HG03469 (cell line): Measurements from ENCODE around the gene SP2.
A peak's percentile ranks its signal among the peaks of the same experiment; 100 is the strongest.

Source experiments
- ATAC-seq: cut with Tn5 transposase; IDR thresholded peaks from one replicate; pipeline ENCODE4 v1.9.1; 2021; ENCODE audit warnings: mild to moderate bottlenecking, moderate library complexity, moderate number of reproducible peaks; ENCODE audit not compliant: unreplicated experiment

The SP2 gene

GRCh38 chr17:47946929-47947397 is 50.9 kb downstream of the SP2 start:
- peak; percentile 45 for ATAC-seq

GRCh38 chr17:47948706-47949196 is 52.7 kb downstream of the SP2 start:
- ATAC-seq, result no peak

GRCh38 chr17:47949197-47949759 is 53.2 kb downstream of the SP2 start:
- no peak for ATAC-seq

DNA sequence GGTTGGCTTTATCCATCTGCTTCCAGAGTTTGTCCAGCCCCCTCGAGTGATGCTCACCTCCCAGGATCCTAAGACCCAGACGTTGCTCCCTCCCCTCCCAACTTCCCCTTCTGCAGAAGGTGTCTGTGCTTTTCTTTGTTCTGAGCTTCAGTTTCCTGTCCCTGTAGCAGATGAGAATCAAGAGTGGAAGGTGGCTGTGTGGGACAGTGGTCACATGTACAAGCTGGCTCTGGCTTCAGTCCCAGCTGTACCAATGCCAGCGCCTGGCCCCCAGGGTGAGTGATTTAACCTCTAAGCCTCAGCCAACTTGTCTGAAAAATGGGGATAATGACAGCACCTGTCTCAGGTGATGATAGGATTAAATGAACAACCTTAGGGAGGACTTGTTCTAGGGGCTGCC is 53.9 kb downstream of the SP2 start:
- no peak for ATAC-seq

- no peak for ATAC-seq
These were observed 54.4 kb downstream of the SP2 start for GRCh38 chr17:47950448-47950847.

DNA sequence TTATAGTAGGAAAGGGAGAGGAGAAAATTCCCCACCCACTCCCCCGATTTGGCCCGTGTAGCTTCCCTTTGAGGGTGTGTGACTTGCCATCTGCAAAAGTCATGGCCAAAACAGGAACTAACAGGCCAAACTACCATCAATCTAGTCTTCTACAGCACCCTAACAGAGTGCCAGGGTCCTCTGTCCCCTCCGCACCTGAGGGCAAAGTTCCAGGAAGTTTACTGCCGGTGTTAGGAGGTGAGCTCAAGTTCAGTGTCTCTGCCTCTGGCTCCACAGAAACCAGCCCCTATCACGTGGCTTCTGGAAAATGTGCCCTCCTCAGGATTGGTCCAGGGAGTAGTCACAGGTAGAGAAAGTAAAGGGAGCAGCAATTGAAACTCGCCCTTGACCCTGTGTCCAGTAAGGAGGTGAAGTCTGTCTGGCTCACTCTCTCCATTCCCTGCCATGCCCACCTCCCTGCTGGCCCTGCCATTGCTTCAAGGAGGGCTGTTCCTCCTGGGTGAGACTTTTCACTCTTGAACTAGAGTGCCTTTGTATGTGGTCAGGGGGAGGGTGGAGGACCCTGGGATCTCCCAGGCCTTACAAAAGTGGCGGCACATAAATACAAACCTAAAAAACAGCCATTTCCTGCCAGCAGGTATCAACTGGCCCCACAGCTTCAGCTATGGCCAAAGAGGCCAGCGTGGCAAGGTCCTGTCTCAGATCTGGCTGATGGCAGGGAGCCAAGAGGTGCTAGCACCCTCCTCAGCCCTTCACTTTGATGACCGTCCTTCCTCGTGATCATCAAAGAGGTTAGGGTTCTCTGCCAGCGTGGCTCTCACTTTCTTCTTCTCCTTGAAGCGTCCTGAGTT is 56.4 kb downstream of the SP2 start:
- ATAC-seq, result no peak

DNA sequence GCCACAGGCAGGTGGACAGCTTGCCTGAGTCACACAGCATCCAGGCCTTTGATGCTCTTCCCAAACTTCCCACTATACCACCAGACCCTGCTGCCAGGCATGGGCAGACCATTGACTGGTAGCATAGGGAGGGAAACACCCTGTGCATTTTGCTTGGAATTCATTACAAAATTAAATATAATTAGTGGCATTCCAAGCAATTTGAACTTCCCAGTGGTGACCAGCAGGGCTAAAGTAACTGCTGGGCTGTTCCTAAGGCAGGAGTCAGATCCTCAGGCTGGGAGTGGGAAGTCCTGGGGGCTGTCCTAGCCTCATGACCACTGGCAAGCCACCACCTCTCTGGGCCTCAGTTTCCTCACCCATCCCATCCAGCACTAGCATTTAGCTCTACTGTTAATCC is 57.9 kb downstream of the SP2 start:
- ATAC-seq, result no peak

- no peak for ATAC-seq
These were observed 59.7 kb downstream of the SP2 start for GRCh38 chr17:47955497-47956461.

- no peak for ATAC-seq
These were observed 61.0 kb downstream of the SP2 start for GRCh38 chr17:47956791-47957590.

DNA sequence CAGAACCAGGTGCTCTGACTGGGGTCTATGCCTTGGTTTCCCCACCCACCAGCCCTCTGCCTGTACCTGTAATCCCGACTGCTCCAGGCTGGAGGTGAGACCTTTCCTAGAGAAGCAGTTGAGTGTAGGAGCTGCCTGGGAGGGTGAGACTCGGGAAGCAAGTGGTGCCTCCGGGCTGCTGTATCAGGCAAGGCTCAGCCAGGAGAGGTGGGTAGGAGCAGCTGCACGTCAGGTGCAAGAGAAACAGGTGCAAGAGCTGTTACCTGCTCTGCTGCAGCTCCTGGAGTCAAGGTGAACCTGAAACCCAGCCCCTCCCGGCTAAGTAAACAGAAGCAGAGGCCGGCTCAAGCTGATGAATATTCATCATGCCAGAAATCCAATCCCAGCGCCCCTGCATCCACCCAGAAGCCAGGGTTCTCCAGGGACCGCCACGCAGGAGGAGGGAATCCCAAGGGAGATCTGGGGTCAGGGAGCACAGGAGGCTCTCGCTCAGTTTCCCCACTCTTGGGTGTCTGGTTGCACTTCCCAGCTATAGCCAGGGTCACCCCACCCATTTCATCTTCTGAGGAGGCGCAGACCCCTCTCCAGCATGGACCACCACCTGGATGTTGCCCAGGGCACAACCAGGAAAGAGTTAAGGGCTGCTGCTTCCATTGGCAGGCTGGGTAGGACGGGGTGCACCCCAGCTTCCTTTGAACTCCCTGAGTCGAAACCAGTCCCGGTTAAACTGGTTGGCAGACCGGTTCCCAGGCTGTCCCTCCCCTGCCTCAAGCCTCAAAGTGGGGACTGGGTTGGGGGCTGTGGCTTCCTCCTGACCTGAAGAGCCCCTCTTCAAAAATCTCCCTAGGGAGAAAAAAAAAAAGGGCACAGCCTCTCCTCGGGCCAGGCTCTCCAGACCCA is 61.8 kb downstream of the SP2 start, which contains the start of gene PRR15L:
TSS of gene PRR15L (minus strand) at position 293 of the 900 bp plus-strand sequence. CDS start 4,649 bp downstream, outside the sequence.
- no peak for ATAC-seq

DNA sequence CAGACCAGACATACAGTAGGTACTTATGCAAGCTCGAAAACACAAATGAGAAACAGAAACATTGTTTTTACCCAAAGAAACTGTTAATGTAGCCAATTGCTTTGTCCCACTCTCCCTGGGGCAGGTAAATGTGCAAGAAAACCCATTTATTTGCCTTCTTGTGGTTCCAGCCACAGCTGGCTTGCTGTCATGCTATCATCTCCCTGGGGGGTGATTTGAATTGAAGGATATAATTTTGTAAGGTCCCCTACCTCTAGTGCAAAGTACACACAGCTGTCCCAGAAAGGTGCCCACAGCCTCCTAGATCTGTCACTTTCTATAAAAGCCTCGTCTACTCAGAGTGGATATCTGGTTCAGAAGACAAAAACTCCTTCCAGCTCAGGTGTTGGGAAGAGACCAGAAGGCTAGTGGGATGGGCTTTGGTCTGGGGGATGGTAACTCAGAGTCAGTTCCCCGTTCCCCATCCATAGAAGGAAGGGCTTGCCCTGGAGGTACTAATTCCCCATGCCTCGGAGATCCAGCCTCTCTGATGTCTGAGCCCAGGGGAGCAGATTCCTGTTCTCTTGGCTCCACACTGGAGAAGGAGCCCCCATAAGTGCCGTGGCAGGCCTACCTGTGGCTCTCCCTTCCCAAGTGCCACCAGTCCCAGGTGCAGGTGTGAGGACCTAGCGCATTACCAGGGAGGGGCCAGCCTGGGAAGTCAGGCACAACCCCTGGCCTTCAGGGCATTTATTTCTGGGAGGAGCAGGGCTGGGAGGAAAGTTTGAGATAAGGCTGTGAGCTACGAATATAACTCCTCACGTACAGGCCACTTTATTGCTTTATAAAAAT is 64.0 kb downstream of the SP2 start:
- ATAC-seq, result no peak

GRCh38 chr17:47961406-47961805 is 65.4 kb downstream of the SP2 start:
- ATAC-seq, result no peak

- no peak for ATAC-seq
These were observed 66.9 kb downstream of the SP2 start for GRCh38 chr17:47962901-47963300.

GRCh38 chr17:47964856-47965255 is 68.8 kb downstream of the SP2 start:
- ATAC-seq, result no peak

DNA sequence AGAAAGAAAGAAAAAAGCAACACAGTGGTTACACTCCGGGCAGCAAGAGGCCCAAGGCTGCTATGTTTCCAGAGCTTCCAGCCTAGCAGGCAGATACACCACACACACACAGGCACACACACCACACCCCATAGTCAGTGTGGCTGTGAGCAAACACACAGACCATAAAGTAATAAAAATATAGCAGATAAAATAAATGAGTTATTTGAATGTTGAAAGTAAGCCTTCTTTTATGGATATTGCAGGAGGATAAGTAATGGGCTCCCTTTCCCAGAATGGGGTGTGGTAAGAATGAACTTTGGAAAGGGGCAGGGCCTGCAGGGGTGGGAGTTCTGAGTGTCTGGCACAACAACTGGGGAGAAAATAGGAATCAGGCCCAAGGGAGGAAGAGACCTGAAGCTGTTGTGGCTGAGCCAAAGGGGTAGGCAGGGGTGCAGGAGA is 70.1 kb downstream of the SP2 start:
- ATAC-seq, result no peak

DNA sequence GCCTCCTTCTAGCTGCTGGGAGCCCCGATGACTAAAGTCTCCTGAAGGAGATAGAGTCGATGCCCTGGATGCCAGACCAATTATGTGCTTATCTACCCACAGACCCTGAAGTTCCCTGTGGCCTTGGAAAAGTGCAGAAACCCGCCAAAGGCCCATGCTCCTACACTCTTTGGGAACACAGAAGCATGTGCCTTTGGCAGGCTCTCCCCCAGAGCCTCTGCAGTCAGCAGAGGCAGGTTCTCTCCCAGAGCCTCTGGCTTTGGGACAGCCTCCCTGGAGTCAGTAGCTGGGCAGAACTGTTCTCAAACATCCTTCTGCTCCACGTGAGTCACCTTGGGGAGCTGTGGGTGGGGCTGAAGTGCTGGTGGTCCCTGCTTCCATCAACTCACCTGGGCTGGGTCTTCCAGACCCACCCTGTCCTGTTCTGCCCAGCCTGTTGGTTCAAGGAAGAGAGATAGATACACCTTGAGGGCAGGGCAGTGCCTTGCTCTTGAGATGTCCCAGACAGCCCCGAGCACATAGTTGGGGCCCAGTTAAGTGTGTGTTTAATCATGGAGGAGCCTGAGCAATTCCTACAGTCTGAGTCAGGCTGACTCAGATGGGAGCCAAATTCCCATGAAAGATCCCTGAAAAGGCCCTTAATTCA is 71.7 kb downstream of the SP2 start:
- no peak for ATAC-seq

GRCh38 chr17:47968836-47969235 is 72.8 kb downstream of the SP2 start:
- ATAC-seq, result no peak
